Sigmoid colon (tissue), 4 donors: ENCODE data around the gene NCOA1.

ENCODE experiments used
- POLR2A ChIP-seq, 2 donors: fragments of 450-650 bp; IDR thresholded peaks; one replicate each; pipeline ENCODE4 v1.6.1; 2016; ENCODE audit warnings: antibody characterized with exemption in 2 of 2, mild to moderate bottlenecking in 2 of 2, moderate library complexity in 2 of 2
- POLR2AphosphoS5 ChIP-seq, 4 donors: sonication (generic); formaldehyde crosslinking; IDR thresholded peaks; one replicate each; pipeline ENCODE4 v1.6.1; 2017; ENCODE audit warnings: antibody characterized with exemption in 4 of 4
- TF ChIP-seq, protein P1 (sequence below), 4 experiments: fragments of 450-650 bp in 3 of 4; fragments of 200-600 bp in 1 of 4; IDR thresholded peaks; one replicate each; pipeline ENCODE4 v1.5.1; 2016 to 2019; ENCODE audit warnings: antibody characterized with exemption in 4 of 4, mild to moderate bottlenecking in 3 of 4, moderate library complexity in 2 of 4

DNA sequence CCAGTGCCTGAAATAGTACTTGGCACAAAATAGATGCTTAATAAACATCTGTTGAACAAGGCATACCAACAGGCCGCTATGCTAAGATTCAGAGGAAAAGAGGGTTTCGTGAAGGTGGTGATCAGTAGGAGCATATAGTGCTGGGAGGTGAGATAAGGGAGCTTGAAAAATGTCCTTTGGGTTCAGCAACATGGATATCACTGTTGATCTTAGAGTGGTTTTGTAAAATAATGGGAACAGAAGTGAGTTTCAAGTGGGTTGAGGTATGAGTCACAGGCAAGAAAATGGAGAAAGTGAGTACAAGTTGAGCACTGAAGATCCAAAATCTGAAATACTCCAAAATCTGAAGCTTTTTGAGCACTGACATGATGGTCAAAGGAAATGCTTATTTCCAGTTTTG lies 306.6 kb downstream of the NCOA1 start:
- TF ChIP-seq, protein P1, sequence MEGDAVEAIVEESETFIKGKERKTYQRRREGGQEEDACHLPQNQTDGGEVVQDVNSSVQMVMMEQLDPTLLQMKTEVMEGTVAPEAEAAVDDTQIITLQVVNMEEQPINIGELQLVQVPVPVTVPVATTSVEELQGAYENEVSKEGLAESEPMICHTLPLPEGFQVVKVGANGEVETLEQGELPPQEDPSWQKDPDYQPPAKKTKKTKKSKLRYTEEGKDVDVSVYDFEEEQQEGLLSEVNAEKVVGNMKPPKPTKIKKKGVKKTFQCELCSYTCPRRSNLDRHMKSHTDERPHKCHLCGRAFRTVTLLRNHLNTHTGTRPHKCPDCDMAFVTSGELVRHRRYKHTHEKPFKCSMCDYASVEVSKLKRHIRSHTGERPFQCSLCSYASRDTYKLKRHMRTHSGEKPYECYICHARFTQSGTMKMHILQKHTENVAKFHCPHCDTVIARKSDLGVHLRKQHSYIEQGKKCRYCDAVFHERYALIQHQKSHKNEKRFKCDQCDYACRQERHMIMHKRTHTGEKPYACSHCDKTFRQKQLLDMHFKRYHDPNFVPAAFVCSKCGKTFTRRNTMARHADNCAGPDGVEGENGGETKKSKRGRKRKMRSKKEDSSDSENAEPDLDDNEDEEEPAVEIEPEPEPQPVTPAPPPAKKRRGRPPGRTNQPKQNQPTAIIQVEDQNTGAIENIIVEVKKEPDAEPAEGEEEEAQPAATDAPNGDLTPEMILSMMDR (IDR thresholded peaks at IDR 0.05), result no peak
- TF ChIP-seq POLR2A (IDR thresholded peaks at IDR 0.05), result no peak
- TF ChIP-seq POLR2AphosphoS5 (IDR thresholded peaks at IDR 0.05), result no peak
